Activated naive CD8-positive, alpha-beta T cell treated with anti-CD3 and anti-CD28 coated beads, Interleukin-2, amount 50 U/mL, for 16 hours (primary cell): ENCODE data around the gene HAUS6.
"Not testable (repeated sequence)": the region's sequence is repeated elsewhere in the genome, so short reads cannot be mapped to it uniquely, and the experiment has no call there.

Experiments
- DNase-seq: peaks from one replicate; pipeline ENCODE4 v3.0.0-alpha.2; 2020; ENCODE audit warnings: low read depth, low spot score

Gene HAUS6

GRCh38 chr9:19117039-19117716 is 14.5 kb upstream of the HAUS6 start:
- no peak for DNase-seq

- no peak for DNase-seq
These were observed 13.5 kb upstream of the HAUS6 start for GRCh38 chr9:19116107-19116790.

GRCh38 chr9:19114680-19115270 is 12.1 kb upstream of the HAUS6 start:
- no peak for DNase-seq

- DNase-seq: no peak
These were observed 11.4 kb upstream of the HAUS6 start for GRCh38 chr9:19113964-19114679.

GRCh38 chr9:19113064-19113611 is 10.4 kb upstream of the HAUS6 start:
- not testable (repeated sequence) for DNase-seq

- DNase-seq: no peak
These were observed 5.3 kb upstream of the HAUS6 start for GRCh38 chr9:19108038-19108437.

GRCh38 chr9:19104515-19105282 is 2.0 kb upstream of the HAUS6 start:
- DNase-seq: no peak

GRCh38 chr9:19102181-19102630 is 498 bp downstream of the HAUS6 start:
- no peak for DNase-seq

GRCh38 chr9:19101203-19101602 is 1.5 kb downstream of the HAUS6 start:
- no peak for DNase-seq

GRCh38 chr9:19097431-19097830 is 5.3 kb downstream of the HAUS6 start:
- DNase-seq: not testable (repeated sequence)

- no peak for DNase-seq
These were observed 15.4 kb downstream of the HAUS6 start for GRCh38 chr9:19087106-19088000.

- no peak for DNase-seq
These were observed 17.4 kb downstream of the HAUS6 start for GRCh38 chr9:19085295-19085694.

GRCh38 chr9:19074836-19075235 is 27.9 kb downstream of the HAUS6 start:
- DNase-seq: no peak

GRCh38 chr9:19074229-19074628 is 28.5 kb downstream of the HAUS6 start:
- no peak for DNase-seq

GRCh38 chr9:19057033-19057432 is 45.7 kb downstream of the HAUS6 start:
- DNase-seq: no peak

- no peak for DNase-seq
These were observed 51.8 kb downstream of the HAUS6 start for GRCh38 chr9:19050637-19051591.

- DNase-seq: no peak
These were observed 52.6 kb downstream of the HAUS6 start for GRCh38 chr9:19049917-19050636.
